Tibial nerve (tissue), 4 donors: ENCODE results near the gene ABCG1. TPM values are rescaled to one million over a fixed set of nuclear protein-coding genes. Genes with fewer than 3 reads are reported as not detected.

ENCODE experiments used
- DNase-seq, 2 donors: peaks; one replicate each; pipeline ENCODE4 v3.0.0-alpha.2; 2019; ENCODE audit warnings: low spot score in 2 of 2
- H3K27ac ChIP-seq, 4 donors: fragments of 200-600 bp; sonication (generic) in 3 of 4; one replicate each; pipeline ENCODE4 v1.5.1; 2017 to 2019; ENCODE audit warnings: mild to moderate bottlenecking in 1 of 4
- H3K27me3 ChIP-seq, 2 donors: fragments of 200-600 bp; sonication (generic) in 1 of 2; one replicate each; pipeline versions ENCODE4 v1.5.1 to v1.6.0; 2017 to 2019
- H3K36me3 ChIP-seq, 3 donors: fragments of 200-600 bp; sonication (generic); one replicate each; pipeline ENCODE4 v1.5.1; 2018 to 2019
- H3K4me1 ChIP-seq, 4 donors: fragments of 200-600 bp; sonication (generic) in 3 of 4; one replicate each; pipeline ENCODE4 v1.5.1; 2017 to 2019
- H3K4me3 ChIP-seq, 4 donors: fragments of 200-600 bp; sonication (generic) in 3 of 4; one replicate each; pipeline ENCODE4 v1.5.1; 2017 to 2019; ENCODE audit warnings: mild to moderate bottlenecking in 1 of 4, moderate library complexity in 1 of 4
- H3K9me3 ChIP-seq, 4 donors: fragments of 200-600 bp; sonication (generic) in 3 of 4; one replicate each; pipeline ENCODE4 v1.5.1; 2017 to 2019
- EP300 ChIP-seq, 2 donors: sonication (generic); formaldehyde crosslinking; IDR thresholded peaks; one replicate each; pipeline ENCODE4 v1.6.1; 2017; ENCODE audit warnings: antibody characterized with exemption in 2 of 2, mild to moderate bottlenecking in 1 of 2
- POLR2A ChIP-seq, 2 donors: fragments of 450-650 bp; IDR thresholded peaks; one replicate each; pipeline ENCODE4 v1.6.1; 2017; ENCODE audit warnings: antibody characterized with exemption in 2 of 2, mild to moderate bottlenecking in 2 of 2, moderate library complexity in 2 of 2
- WGBS, 2 donors: methylation state at CpG; one replicate each; pipeline ENCODE4 v1.1.5; 2018; 5-methylcytosine and 5-hydroxymethylcytosine counted together
- total RNA-seq, 4 donors: library from RNA; depleted of rRNA; stranded (reverse); fragments of >200 nt; gene quantifications; one replicate each; pipeline ENCODE4 v1.1.0, GENCODE V29; 2016
- TF ChIP-seq, protein P1 (sequence below), 5 experiments: fragments of 200-600 bp in 3 of 5; fragments of 450-650 bp in 2 of 5; sonication (generic) in 3 of 5; IDR thresholded peaks; one replicate each; pipeline ENCODE4 v1.5.1; 2016 to 2019; ENCODE audit warnings: antibody characterized with exemption in 5 of 5, mild to moderate bottlenecking in 3 of 5, moderate library complexity in 2 of 5

The ABCG1 gene
- total RNA-seq, 4 donors from 2014 or later, result 10.5 to 32.8 (median 18.6) TPM

- Histone ChIP-seq H3K27ac (no peak overlapping the region), H3K4me1 (no peaks in the 10 kb centered on the region), H3K27me3 (no peaks in the 10 kb centered on the region), H3K9me3 (peaks cover 0 to 2% (median 0%) of the 10 kb centered on the region in 4 donors), H3K36me3 (no peaks in the 10 kb centered on the region), H3K4me3 (no peak overlapping the region)
- WGBS, 2 donors, result 63 to 68% methylated on average over 11 of the region's 11 CpGs
- no peak for DNase-seq
- TF ChIP-seq EP300 (IDR thresholded peaks at IDR 0.05) (no peak), POLR2A (IDR thresholded peaks at IDR 0.05) (no peak)
- TF ChIP-seq, protein P1, sequence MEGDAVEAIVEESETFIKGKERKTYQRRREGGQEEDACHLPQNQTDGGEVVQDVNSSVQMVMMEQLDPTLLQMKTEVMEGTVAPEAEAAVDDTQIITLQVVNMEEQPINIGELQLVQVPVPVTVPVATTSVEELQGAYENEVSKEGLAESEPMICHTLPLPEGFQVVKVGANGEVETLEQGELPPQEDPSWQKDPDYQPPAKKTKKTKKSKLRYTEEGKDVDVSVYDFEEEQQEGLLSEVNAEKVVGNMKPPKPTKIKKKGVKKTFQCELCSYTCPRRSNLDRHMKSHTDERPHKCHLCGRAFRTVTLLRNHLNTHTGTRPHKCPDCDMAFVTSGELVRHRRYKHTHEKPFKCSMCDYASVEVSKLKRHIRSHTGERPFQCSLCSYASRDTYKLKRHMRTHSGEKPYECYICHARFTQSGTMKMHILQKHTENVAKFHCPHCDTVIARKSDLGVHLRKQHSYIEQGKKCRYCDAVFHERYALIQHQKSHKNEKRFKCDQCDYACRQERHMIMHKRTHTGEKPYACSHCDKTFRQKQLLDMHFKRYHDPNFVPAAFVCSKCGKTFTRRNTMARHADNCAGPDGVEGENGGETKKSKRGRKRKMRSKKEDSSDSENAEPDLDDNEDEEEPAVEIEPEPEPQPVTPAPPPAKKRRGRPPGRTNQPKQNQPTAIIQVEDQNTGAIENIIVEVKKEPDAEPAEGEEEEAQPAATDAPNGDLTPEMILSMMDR (IDR thresholded peaks at IDR 0.05), result no peak
Observed at GRCh38 chr21:42209801-42210479, 9.0 kb upstream of the ABCG1 start.

DNA sequence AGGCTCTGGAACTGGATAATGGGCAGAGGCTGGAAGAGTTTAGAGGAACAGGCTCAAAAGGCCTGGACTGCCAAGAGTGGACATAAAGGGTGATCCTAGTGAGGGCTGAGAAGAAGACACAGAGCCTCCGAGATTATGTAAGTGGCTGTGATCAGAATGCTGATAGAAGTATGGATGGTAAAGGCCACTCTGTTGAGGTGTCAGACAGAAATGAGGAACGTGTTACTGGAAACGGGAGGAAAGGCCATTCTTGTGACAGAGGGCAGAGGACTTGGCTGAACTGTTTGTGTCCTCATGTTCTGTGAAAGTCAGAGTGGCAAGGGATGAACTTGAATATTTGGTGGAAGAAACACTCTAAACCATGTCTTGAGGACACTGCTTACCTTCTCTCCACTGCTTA is 6.7 kb upstream of the ABCG1 start:
- Histone ChIP-seq H3K4me3 (no peak overlapping the region), H3K36me3 (no peaks in the 10 kb centered on the region), H3K27ac (no peak overlapping the region), H3K4me1 (no peaks in the 10 kb centered on the region), H3K9me3 (no peaks in the 10 kb centered on the region), H3K27me3 (no peaks in the 10 kb centered on the region)
- no peak for DNase-seq
- TF ChIP-seq EP300 (IDR thresholded peaks at IDR 0.05) (no peak), POLR2A (IDR thresholded peaks at IDR 0.05) (no peak)
- TF ChIP-seq, protein P1 (IDR thresholded peaks at IDR 0.05), result no peak
- WGBS, 2 donors, result 73 to 83% methylated on average over 3 of the region's 3 CpGs

GRCh38 chr21:42213082-42213774 is 5.7 kb upstream of the ABCG1 start:
- Histone ChIP-seq H3K4me3 (no peak overlapping the region), H3K4me1 (no peaks in the 10 kb centered on the region), H3K36me3 (no peaks in the 10 kb centered on the region), H3K27ac (no peak overlapping the region), H3K27me3 (peaks cover 0 to 4% of the 10 kb centered on the region in 2 donors), H3K9me3 (no peaks in the 10 kb centered on the region)
- TF ChIP-seq EP300 (IDR thresholded peaks at IDR 0.05) (no peak), POLR2A (IDR thresholded peaks at IDR 0.05) (no peak)
- TF ChIP-seq, protein P1 (IDR thresholded peaks at IDR 0.05), result no peak
- no peak for DNase-seq
- 81 to 92% methylated on average over 5 of the region's 5 CpGs for WGBS, 2 donors

- H3K36me3 ChIP-seq, result no peaks in the 10 kb centered on the region
- no peaks in the 10 kb centered on the region for H3K9me3 ChIP-seq
- H3K27me3 ChIP-seq, result peaks cover 0 to 13% of the 10 kb centered on the region in 2 donors
- no peak overlapping the region for H3K4me3 ChIP-seq
- WGBS, 2 donors, result 92 to 97% methylated on average over 10 of the region's 10 CpGs
- TF ChIP-seq POLR2A (IDR thresholded peaks at IDR 0.05) (no peak), EP300 (IDR thresholded peaks at IDR 0.05) (no peak)
- TF ChIP-seq, protein P1 (IDR thresholded peaks at IDR 0.05), result no peak
- DNase-seq, result no peak
- H3K4me1 ChIP-seq, result peaks cover 0 to 7% (median 3%) of the 10 kb centered on the region in 4 donors
- H3K27ac ChIP-seq, result no peak overlapping the region
Observed at GRCh38 chr21:42214081-42214750, 4.7 kb upstream of the ABCG1 start.

- Histone ChIP-seq H3K4me1 (peaks cover 0 to 14% (median 5%) of the 10 kb centered on the region in 4 donors), H3K36me3 (no peaks in the 10 kb centered on the region), H3K4me3 (no peak overlapping the region), H3K27me3 (peaks cover 0 to 19% of the 10 kb centered on the region in 2 donors), H3K27ac (no peak overlapping the region), H3K9me3 (no peaks in the 10 kb centered on the region)
- 84 to 100% methylated on average over 5 of the region's 5 CpGs for WGBS, 2 donors
- DNase-seq, result no peak
- TF ChIP-seq EP300 (IDR thresholded peaks at IDR 0.05) (no peak), POLR2A (IDR thresholded peaks at IDR 0.05) (no peak)
- TF ChIP-seq, protein P1 (IDR thresholded peaks at IDR 0.05), result no peak
Observed at GRCh38 chr21:42214921-42215320, 4.0 kb upstream of the ABCG1 start.
